ENCODE results near the gene NUMBL. TPM values are rescaled to one million over a fixed set of nuclear protein-coding genes. Genes with fewer than 3 reads are reported as not detected.

NUMBL gene
- total and polyA plus RNA-seq, 9 of the 15 experiments (the other 6 are each of a cell fraction or from before 2014, with no cell fraction given), result 0.39 to 38.6 (median 6.6) TPM

GRCh38 chr19:40623403-40624251 is 66.8 kb downstream of the NUMBL start (continued):
- TF ChIP-seq ZNF449 (CRISPR knock-in tag; IDR thresholded peaks at IDR 0.05), result no peak
- TF ChIP-seq CLOCK (CRISPR knock-in tag; IDR thresholded peaks at IDR 0.05; ENCODE audit: borderline replicate concordance), result no peak
- TF ChIP-seq KLF6 (CRISPR knock-in tag; IDR thresholded peaks at IDR 0.05; ENCODE audit: borderline replicate concordance), result no peak
- TF ChIP-seq ZNF785 (CRISPR knock-in tag; IDR thresholded peaks at IDR 0.05), result no peak
- no peak for TF ChIP-seq FOXP4 (CRISPR knock-in tag; IDR thresholded peaks at IDR 0.05; ENCODE audit: borderline replicate concordance)
- TF ChIP-seq HSF4 (CRISPR knock-in tag; IDR thresholded peaks at IDR 0.05; ENCODE audit: borderline replicate concordance), result no peak
- TF ChIP-seq ARID1B (IDR thresholded peaks at IDR 0.05), result peak; percentile 72
- TF ChIP-seq GABPA (tag; conservative IDR thresholded peaks at IDR 0.05; ENCODE audit: low read depth), result no peak
- no peak; the same call in 1 of the 2 replicates for TF ChIP-seq MTA1 (IDR thresholded peaks at IDR 0.05; ENCODE audit: borderline replicate concordance)
- TF ChIP-seq ZBTB7A (IDR thresholded peaks at IDR 0.05; ENCODE audit: borderline replicate concordance, control insufficient read depth, low read depth, low read length), result peak; percentile 87; the same call in 1 of the 2 replicates
- no peak for TF ChIP-seq ZNF583 (CRISPR knock-in tag; IDR thresholded peaks at IDR 0.05)
- TF ChIP-seq SOX6 (IDR thresholded peaks at IDR 0.05), result peak; percentile 87
- no peak for TF ChIP-seq ELF2 (CRISPR knock-in tag; IDR thresholded peaks at IDR 0.05)
- no peak for TF ChIP-seq ZNF778 (CRISPR knock-in tag; IDR thresholded peaks at IDR 0.05)
- no peak for TF ChIP-seq ZNF589 (CRISPR knock-in tag; IDR thresholded peaks at IDR 0.05; ENCODE audit: low read depth)
- no peak for TF ChIP-seq DIDO1 (tag; IDR thresholded peaks at IDR 0.05; ENCODE audit: low read depth)
- TF ChIP-seq FOXO4 (CRISPR knock-in tag; IDR thresholded peaks at IDR 0.05), result no peak
- TF ChIP-seq SPI1 (IDR thresholded peaks at IDR 0.05; ENCODE audit: borderline replicate concordance, low read depth, low read length), result peak; percentile 65; the same call in 1 of the 2 replicates
- no peak for TF ChIP-seq NCOA2 (IDR thresholded peaks at IDR 0.05; ENCODE audit: partially characterized antibody in 2 of 2)

Data from K562 (cell line).